GM12873 (cell line): ENCODE results near the gene HS3ST3A1.

Experiments used
- CTCF ChIP-seq: IDR thresholded peaks from 2 replicates; pipeline ENCODE4 v1.5.1; 2012; ENCODE audit warnings: low read depth, mild to moderate bottlenecking, moderate library complexity, low read length, control low read depth; ENCODE audit not compliant: insufficient read depth; ENCODE audit errors: missing control alignments

HS3ST3A1 gene

GRCh38 chr17:13531721-13532120, 70.0 kb downstream of the HS3ST3A1 start:
- no peak for TF ChIP-seq CTCF

- no peak for TF ChIP-seq CTCF
These were observed 75.9 kb downstream of the HS3ST3A1 start for GRCh38 chr17:13525876-13526275.

- no peak for TF ChIP-seq CTCF
These were observed 78.6 kb downstream of the HS3ST3A1 start for GRCh38 chr17:13523164-13523563.

GRCh38 chr17:13522749-13523148, 79.0 kb downstream of the HS3ST3A1 start:
- no peak for TF ChIP-seq CTCF

- TF ChIP-seq CTCF, result no peak
These were observed 79.9 kb downstream of the HS3ST3A1 start for GRCh38 chr17:13521784-13522183.

- TF ChIP-seq CTCF, result no peak
These were observed 80.7 kb downstream of the HS3ST3A1 start for GRCh38 chr17:13520899-13521572.

GRCh38 chr17:13518261-13519000, 83.3 kb downstream of the HS3ST3A1 start:
- no peak for TF ChIP-seq CTCF
